H9 (cell line): Measurements from ENCODE around the gene CDKL1. TPM values are rescaled to one million over a fixed set of nuclear protein-coding genes. Genes with fewer than 3 reads are reported as not detected.

Source experiments
- DNase-seq: peaks from one replicate; pipeline ENCODE4 v3.0.0-alpha.2; 2017
- H2AFZ ChIP-seq: one replicate; pipeline ENCODE4 v1.6.1; 2013; ENCODE audit warnings: mild to moderate bottlenecking, low read length, control low read depth, moderate library complexity
- H2AK5ac ChIP-seq: 2 replicates; pipeline ENCODE4 v1.6.1; 2013; ENCODE audit warnings: low read length, control low read depth, mixed read lengths; ENCODE audit not compliant: insufficient read length
- H2BK120ac ChIP-seq: one replicate; pipeline ENCODE4 v1.6.1; 2013; ENCODE audit warnings: low read depth, mild to moderate bottlenecking, low read length, control low read depth, inconsistent platforms; ENCODE audit not compliant: poor library complexity, severe bottlenecking
- H2BK12ac ChIP-seq: 2 replicates; pipeline ENCODE4 v1.6.1; 2013; ENCODE audit warnings: low read length, control low read depth, mixed read lengths, low read depth; ENCODE audit not compliant: insufficient read length
- H2BK15ac ChIP-seq: 2 replicates; pipeline ENCODE4 v1.6.1; 2013; ENCODE audit warnings: low read depth, low read length, control low read depth
- H2BK20ac ChIP-seq: one replicate; pipeline ENCODE4 v1.6.1; 2013; ENCODE audit warnings: low read depth, mild to moderate bottlenecking, low read length, control low read depth, inconsistent platforms; ENCODE audit not compliant: poor library complexity, severe bottlenecking
- H2BK5ac ChIP-seq: 2 replicates; pipeline ENCODE4 v1.6.1; 2013; ENCODE audit warnings: low read length, control low read depth, mixed read lengths; ENCODE audit not compliant: insufficient read length
- H3K14ac ChIP-seq: 2 replicates; pipeline ENCODE4 v1.6.1; 2013; ENCODE audit warnings: low read length, control low read depth; ENCODE audit not compliant: insufficient read depth
- H3K18ac ChIP-seq: 2 replicates; pipeline ENCODE4 v1.6.1; 2013; ENCODE audit warnings: low read depth, mild to moderate bottlenecking, mixed read lengths, low read length, control low read depth; ENCODE audit not compliant: insufficient read length
- H3K23ac ChIP-seq: 2 replicates; pipeline ENCODE4 v1.6.1; 2013; ENCODE audit warnings: low read length, control low read depth, mixed read lengths, low read depth; ENCODE audit not compliant: insufficient read length
- H3K23me2 ChIP-seq: 2 replicates; pipeline ENCODE4 v1.6.1; 2013; ENCODE audit warnings: low read depth, mild to moderate bottlenecking, mixed read lengths, low read length, control low read depth; ENCODE audit not compliant: insufficient read length, poor library complexity, severe bottlenecking
- H3K27ac ChIP-seq: 2 replicates; pipeline ENCODE4 v1.5.1; 2013; ENCODE audit warnings: low read length, control low read depth, mixed read lengths, low read depth; ENCODE audit not compliant: insufficient read length
- H3K27me3 ChIP-seq: 2 replicates; pipeline ENCODE4 v1.6.1; 2013; ENCODE audit warnings: low read length, control low read depth, inconsistent platforms; ENCODE audit not compliant: insufficient read depth
- H3K4ac ChIP-seq: 2 replicates; pipeline ENCODE4 v1.6.1; 2013; ENCODE audit warnings: low read depth, mild to moderate bottlenecking, control low read depth, inconsistent platforms, low read length, moderate library complexity
- H3K4me1 ChIP-seq: 2 replicates; pipeline ENCODE4 v1.6.1; 2013; ENCODE audit warnings: low read length, control low read depth, inconsistent platforms; ENCODE audit not compliant: insufficient read depth
- H3K4me2 ChIP-seq: 2 replicates; pipeline ENCODE4 v1.6.1; 2013; ENCODE audit warnings: low read length, control low read depth, mixed read lengths; ENCODE audit not compliant: insufficient read length, insufficient read depth
- H3K56ac ChIP-seq: 2 replicates; pipeline ENCODE4 v1.6.1; 2013; ENCODE audit warnings: low read depth, mild to moderate bottlenecking, mixed read lengths, low read length, control low read depth; ENCODE audit not compliant: insufficient read length
- H3K79me1 ChIP-seq: 2 replicates; pipeline ENCODE4 v1.6.1; 2013; ENCODE audit warnings: low read depth, mild to moderate bottlenecking, moderate library complexity, low read length, control low read depth, inconsistent platforms; ENCODE audit not compliant: insufficient read depth, poor library complexity, severe bottlenecking
- H3K79me2 ChIP-seq: 2 replicates; pipeline ENCODE4 v1.6.1; 2013; ENCODE audit warnings: low read length, control low read depth, inconsistent platforms; ENCODE audit not compliant: insufficient read depth
- H3K9ac ChIP-seq: 2 replicates; pipeline ENCODE4 v1.6.1; 2013; ENCODE audit warnings: low read length, control low read depth, mixed read lengths; ENCODE audit not compliant: insufficient read length; ENCODE audit errors: extremely low read depth
- H3K9me3 ChIP-seq: one replicate; pipeline ENCODE4 v1.6.1; 2013; ENCODE audit warnings: low read depth, low read length, inconsistent platforms; ENCODE audit not compliant: control insufficient read depth
- H3T11ph ChIP-seq: one replicate; pipeline ENCODE4 v1.6.1; 2013; ENCODE audit warnings: mild to moderate bottlenecking, low read length, control low read depth, inconsistent platforms
- H4K20me1 ChIP-seq: one replicate; pipeline ENCODE4 v1.6.1; 2013; ENCODE audit not compliant: control insufficient read depth, insufficient read length, insufficient read depth
- H4K5ac ChIP-seq: 2 replicates; pipeline ENCODE4 v1.6.1; 2013; ENCODE audit warnings: low read depth, mild to moderate bottlenecking, mixed read lengths, low read length, control low read depth; ENCODE audit not compliant: insufficient read length
- H4K8ac ChIP-seq: replicated peaks from 2 replicates; pipeline ENCODE4 v1.6.1; 2013; ENCODE audit warnings: low read length, control low read depth, mixed read lengths, low read depth; ENCODE audit not compliant: insufficient read length
- H4K91ac ChIP-seq: 2 replicates; pipeline ENCODE4 v1.6.1; 2013; ENCODE audit warnings: low read depth, mild to moderate bottlenecking, moderate library complexity, mixed read lengths, low read length, control low read depth; ENCODE audit not compliant: insufficient read length
- H3K27ac Mint-ChIP-seq, 3 experiments: 2 replicates in 2 of 3; 3 replicates in 1 of 3; pipeline ENCODE4 v1.8.0; 2020 to 2021; ENCODE audit warnings: mixed read lengths in 3 of 3, mild to moderate bottlenecking in 1 of 3, moderate library complexity in 1 of 3
- H3K27me3 Mint-ChIP-seq: 2 replicates; pipeline ENCODE4 v1.8.0; 2021; ENCODE audit warnings: low read depth, mild to moderate bottlenecking, moderate library complexity, mixed read lengths
- H3K36me3 Mint-ChIP-seq, 3 experiments: 2 replicates in 2 of 3; 3 replicates in 1 of 3; pipeline ENCODE4 v1.8.0; 2020 to 2021; ENCODE audit warnings: low read depth in 3 of 3, mixed read lengths in 3 of 3; ENCODE audit not compliant: insufficient read depth in 1 of 3
- H3K4me1 Mint-ChIP-seq, 2 experiments: 2 replicates each; pipeline ENCODE4 v1.8.0; 2020; ENCODE audit warnings: mixed read lengths in 2 of 2
- H3K4me3 Mint-ChIP-seq, 2 experiments: 2 replicates in 1 of 2; 3 replicates in 1 of 2; pipeline ENCODE4 v1.8.0; 2020 to 2021; ENCODE audit warnings: mild to moderate bottlenecking in 2 of 2, mixed read lengths in 2 of 2, moderate library complexity in 1 of 2
- H3K9me3 Mint-ChIP-seq, 2 experiments: 2 replicates in 1 of 2; 3 replicates in 1 of 2; pipeline ENCODE4 v1.8.0; 2020; ENCODE audit warnings: mild to moderate bottlenecking in 2 of 2, mixed read lengths in 2 of 2, moderate library complexity in 1 of 2
- CTCF ChIP-seq: fragments of 200-600 bp; sonication (generic); conservative IDR thresholded peaks from 3 replicates; pipeline ENCODE4 v1.8.0; 2021; ENCODE audit warnings: antibody characterized with exemption, mild to moderate bottlenecking
- WGBS: extraction: QIAGEN DNeasy Blood & Tissue Kit; methylation state at CpG from one replicate; pipeline ENCODE4 v1.1.7; 2013; ENCODE audit warnings: missing lambda C conversion rate, low lambda C conversion rate, mixed read lengths; ENCODE audit not compliant: insufficient read length; ENCODE audit errors: extremely low coverage; 5-methylcytosine and 5-hydroxymethylcytosine counted together
- total RNA-seq: library from RNA; stranded (reverse); gene quantifications from 2 replicates; pipeline ENCODE4 v1.2.1, GENCODE V29; 2021

The CDKL1 gene
- total RNA-seq, 1 experiment from 2014 or later, result 0.72 TPM

GRCh38 chr14:50375760-50376159, 20.9 kb downstream of the CDKL1 start:
- Histone ChIP-seq H3K4me2 (no peak overlapping the region), H3K79me1 (no peaks in the 10 kb centered on the region), H3K27ac (no peak overlapping the region), H3K23me2 (no peaks in the 10 kb centered on the region), H3K4me1 (no peaks in the 10 kb centered on the region), H3K9me3 (no peaks in the 10 kb centered on the region), H3K56ac (no peak overlapping the region), H2BK12ac (no peak overlapping the region), H2BK20ac (no peak overlapping the region), H3K27me3 (no peaks in the 10 kb centered on the region), H4K5ac (no peak overlapping the region), H3K9ac (no peak overlapping the region), H3K79me2 (no peaks in the 10 kb centered on the region), H3K18ac (no peak overlapping the region), H2AFZ (no peak overlapping the region), H4K20me1 (no peaks in the 10 kb centered on the region), H4K8ac (no peak overlapping the region), H3K23ac (no peak overlapping the region), H2BK5ac (no peak overlapping the region), H4K91ac (no peak overlapping the region), H3K4ac (no peak overlapping the region), H2BK120ac (no peak overlapping the region), H2AK5ac (no peak overlapping the region), H3K14ac (no peak overlapping the region), H3T11ph (no peak overlapping the region), H2BK15ac (no peak overlapping the region)
- Mint-ChIP-seq H3K4me3 (no peak overlapping the region), H3K27me3 (peaks cover 4% of the 10 kb centered on the region; the same call in 1 of the 2 replicates), H3K36me3 (no peaks in the 10 kb centered on the region), H3K4me1 (no peaks in the 10 kb centered on the region), H3K9me3 (no peaks in the 10 kb centered on the region), H3K27ac (no peak overlapping the region)
- no peak for DNase-seq
- WGBS, result no CpG with 5 or more reads among the region's 5 CpGs
- TF ChIP-seq CTCF, result no peak
